ENCODE data around the gene GOLIM4. TPM values are rescaled to one million over a fixed set of nuclear protein-coding genes. Genes with fewer than 3 reads are reported as not detected.

The GOLIM4 gene
- total RNA-seq, 3 donors from 2014 or later = 2.3 to 4.0 (median 2.4) TPM

GRCh38 chr3:168116279-168116678 lies 20.6 kb upstream of the GOLIM4 start:
- Mint-ChIP-seq H3K4me1 (ENCODE audit: low read depth) (no peaks in the 10 kb centered on the region), H3K4me3 (no peak overlapping the region), H3K27me3 (ENCODE audit: low read depth) (no peaks in the 10 kb centered on the region), H3K9me3 (no peaks in the 10 kb centered on the region), H3K36me3 (ENCODE audit: insufficient read depth) (no peaks in the 10 kb centered on the region)
- DNase-seq (no peak), ATAC-seq (no peak)

GRCh38 chr3:168113848-168114247 lies 18.1 kb upstream of the GOLIM4 start:
- no peak overlapping the region for H3K4me3 Mint-ChIP-seq
- H3K4me1 Mint-ChIP-seq (ENCODE audit: low read depth) = no peaks in the 10 kb centered on the region
- no peak for ATAC-seq

GRCh38 chr3:168112894-168113293 lies 17.2 kb upstream of the GOLIM4 start:
- H3K9me3 Mint-ChIP-seq = no peaks in the 10 kb centered on the region
- H3K4me3 Mint-ChIP-seq = no peak overlapping the region
- DNase-seq (no peak), ATAC-seq (no peak)
- H3K4me1 Mint-ChIP-seq (ENCODE audit: low read depth) = no peaks in the 10 kb centered on the region
- no peaks in the 10 kb centered on the region for H3K36me3 Mint-ChIP-seq (ENCODE audit: insufficient read depth)
- H3K27me3 Mint-ChIP-seq (ENCODE audit: low read depth) = no peaks in the 10 kb centered on the region

More at GRCh38 chr3:168113848-168114247, 18.1 kb upstream of the GOLIM4 start:
- Mint-ChIP-seq H3K27me3 (ENCODE audit: low read depth) (no peaks in the 10 kb centered on the region), H3K36me3 (ENCODE audit: insufficient read depth) (no peaks in the 10 kb centered on the region), H3K9me3 (no peaks in the 10 kb centered on the region)
- no peak for DNase-seq

- Mint-ChIP-seq H3K4me1 (ENCODE audit: low read depth) (no peaks in the 10 kb centered on the region), H3K36me3 (ENCODE audit: insufficient read depth) (no peaks in the 10 kb centered on the region), H3K4me3 (no peak overlapping the region), H3K9me3 (peaks cover 5% of the 10 kb centered on the region), H3K27me3 (ENCODE audit: low read depth) (peaks cover under 1% of the 10 kb centered on the region)
- ATAC-seq (no peak), DNase-seq (no peak)
Measured at GRCh38 chr3:168104361-168104760, 8.6 kb upstream of the GOLIM4 start.

- H3K27me3 Mint-ChIP-seq (ENCODE audit: low read depth) = peaks cover 4% of the 10 kb centered on the region
- peaks cover 5% of the 10 kb centered on the region for H3K9me3 Mint-ChIP-seq
- H3K4me3 Mint-ChIP-seq = no peak overlapping the region
- ATAC-seq (no peak), DNase-seq (no peak)
- no peaks in the 10 kb centered on the region for H3K4me1 Mint-ChIP-seq (ENCODE audit: low read depth)
- no peaks in the 10 kb centered on the region for H3K36me3 Mint-ChIP-seq (ENCODE audit: insufficient read depth)
Measured at GRCh38 chr3:168102735-168103410, 7.1 kb upstream of the GOLIM4 start.

GRCh38 chr3:168100777-168101492 lies 5.2 kb upstream of the GOLIM4 start:
- Mint-ChIP-seq H3K36me3 (ENCODE audit: insufficient read depth) (no peaks in the 10 kb centered on the region), H3K27me3 (ENCODE audit: low read depth) (peaks cover 15% of the 10 kb centered on the region), H3K4me1 (ENCODE audit: low read depth) (peaks cover 6% of the 10 kb centered on the region), H3K4me3 (no peak overlapping the region), H3K9me3 (no peaks in the 10 kb centered on the region)
- DNase-seq (no peak), ATAC-seq (no peak)

- no peaks in the 10 kb centered on the region for H3K9me3 Mint-ChIP-seq
- ATAC-seq (no peak), DNase-seq (no peak)
- H3K4me1 Mint-ChIP-seq (ENCODE audit: low read depth) = peaks cover 11% of the 10 kb centered on the region
- H3K27me3 Mint-ChIP-seq (ENCODE audit: low read depth) = peaks cover 29% of the 10 kb centered on the region
- no peak overlapping the region for H3K4me3 Mint-ChIP-seq
- no peaks in the 10 kb centered on the region for H3K36me3 Mint-ChIP-seq (ENCODE audit: insufficient read depth)
Measured at GRCh38 chr3:168097381-168097780, 1.7 kb upstream of the GOLIM4 start.

GRCh38 chr3:168096210-168096652 lies 507 bp upstream of the GOLIM4 start:
- ATAC-seq (peak; percentile 21 to 29), DNase-seq (no peak)
- H3K4me1 Mint-ChIP-seq (ENCODE audit: low read depth) = peaks cover 11% of the 10 kb centered on the region
- no peaks in the 10 kb centered on the region for H3K36me3 Mint-ChIP-seq (ENCODE audit: insufficient read depth)
- H3K27me3 Mint-ChIP-seq (ENCODE audit: low read depth) = peaks cover 34% of the 10 kb centered on the region
- peak overlapping the region; percentile 82 for H3K4me3 Mint-ChIP-seq
- H3K9me3 Mint-ChIP-seq = no peaks in the 10 kb centered on the region

GRCh38 chr3:168094877-168095610 lies 680 bp downstream of the GOLIM4 start:
- Mint-ChIP-seq H3K27me3 (ENCODE audit: low read depth) (peaks cover 36% of the 10 kb centered on the region), H3K36me3 (ENCODE audit: insufficient read depth) (no peaks in the 10 kb centered on the region), H3K4me3 (peak overlapping the region; percentile 82), H3K9me3 (no peaks in the 10 kb centered on the region), H3K4me1 (ENCODE audit: low read depth) (peaks cover 11% of the 10 kb centered on the region)
- ATAC-seq (peak; percentile 47 to 54), DNase-seq (peak; percentile 6)

GRCh38 chr3:168094580-168094876 lies 1.2 kb downstream of the GOLIM4 start:
- H3K9me3 Mint-ChIP-seq = no peaks in the 10 kb centered on the region
- peaks cover 37% of the 10 kb centered on the region for H3K27me3 Mint-ChIP-seq (ENCODE audit: low read depth)
- DNase-seq (no peak), ATAC-seq (no peak)
- H3K4me3 Mint-ChIP-seq = peak overlapping the region; percentile 73
- no peaks in the 10 kb centered on the region for H3K36me3 Mint-ChIP-seq (ENCODE audit: insufficient read depth)
- peaks cover 11% of the 10 kb centered on the region for H3K4me1 Mint-ChIP-seq (ENCODE audit: low read depth)

GRCh38 chr3:168093790-168094189 lies 1.9 kb downstream of the GOLIM4 start:
- Mint-ChIP-seq H3K9me3 (no peaks in the 10 kb centered on the region), H3K4me3 (no peak overlapping the region), H3K36me3 (ENCODE audit: insufficient read depth) (no peaks in the 10 kb centered on the region), H3K4me1 (ENCODE audit: low read depth) (peaks cover 11% of the 10 kb centered on the region), H3K27me3 (ENCODE audit: low read depth) (peaks cover 35% of the 10 kb centered on the region)
- ATAC-seq (no peak), DNase-seq (no peak)

GRCh38 chr3:168093229-168093628 lies 2.5 kb downstream of the GOLIM4 start:
- H3K9me3 Mint-ChIP-seq = no peaks in the 10 kb centered on the region
- no peak for DNase-seq
- peaks cover 35% of the 10 kb centered on the region for H3K27me3 Mint-ChIP-seq (ENCODE audit: low read depth)
- no peaks in the 10 kb centered on the region for H3K36me3 Mint-ChIP-seq (ENCODE audit: insufficient read depth)
- H3K4me1 Mint-ChIP-seq (ENCODE audit: low read depth) = peaks cover 14% of the 10 kb centered on the region
- H3K4me3 Mint-ChIP-seq = no peak overlapping the region
- no peak for ATAC-seq

GRCh38 chr3:168091941-168092340 lies 3.8 kb downstream of the GOLIM4 start:
- H3K4me1 Mint-ChIP-seq (ENCODE audit: low read depth) = peaks cover 15% of the 10 kb centered on the region
- no peaks in the 10 kb centered on the region for H3K36me3 Mint-ChIP-seq (ENCODE audit: insufficient read depth)
- peaks cover 32% of the 10 kb centered on the region for H3K27me3 Mint-ChIP-seq (ENCODE audit: low read depth)
- ATAC-seq (no peak), DNase-seq (no peak)
- no peak overlapping the region for H3K4me3 Mint-ChIP-seq
- no peaks in the 10 kb centered on the region for H3K9me3 Mint-ChIP-seq

- H3K4me1 Mint-ChIP-seq (ENCODE audit: low read depth) = peaks cover 13% of the 10 kb centered on the region
- no peaks in the 10 kb centered on the region for H3K9me3 Mint-ChIP-seq
- H3K27me3 Mint-ChIP-seq (ENCODE audit: low read depth) = peaks cover 27% of the 10 kb centered on the region
- no peak overlapping the region for H3K4me3 Mint-ChIP-seq
- no peak for ATAC-seq
- DNase-seq = no peak
- no peaks in the 10 kb centered on the region for H3K36me3 Mint-ChIP-seq (ENCODE audit: insufficient read depth)
Measured at GRCh38 chr3:168091302-168091858, 4.3 kb downstream of the GOLIM4 start.
